ENCODE measurements around the gene B4GALT3.
A peak's percentile ranks its signal among the peaks of the same experiment; 100 is the strongest.

Gene B4GALT3

GRCh38 chr1:161197560-161198193, 20.4 kb upstream of the B4GALT3 start:
- H3K27me3 ChIP-seq (ENCODE audit: insufficient read depth, low read length), result no peaks in the 10 kb centered on the region
- peaks cover 6% of the 10 kb centered on the region for H3K79me2 ChIP-seq (ENCODE audit: control insufficient read depth, insufficient read depth, low read length, poor library complexity)
- no peak for DNase-seq
- no peak overlapping the region for H3K14ac ChIP-seq (ENCODE audit: low read length)
- H3K27ac ChIP-seq (ENCODE audit: low read depth, low read length), result no peak overlapping the region
- peaks cover 14% of the 10 kb centered on the region for H3K79me1 ChIP-seq (ENCODE audit: low read length)
- no peak overlapping the region for H2AK5ac ChIP-seq (ENCODE audit: low read length)
- no peaks in the 10 kb centered on the region for H3K36me3 ChIP-seq (ENCODE audit: control insufficient read depth in 1 of 2, insufficient read depth in 2 of 2, low read length in 2 of 2)
- H3K4me1 ChIP-seq (ENCODE audit: control insufficient read depth in 1 of 2, insufficient read depth in 2 of 2, low read length in 2 of 2), result peaks cover 24 to 27% of the 10 kb centered on the region in 2 experiments
- H4K12ac ChIP-seq (ENCODE audit: low read depth, low read length), result no peak overlapping the region
- H2BK12ac ChIP-seq (ENCODE audit: low read length), result no peak overlapping the region
- no peak overlapping the region for H3K9ac ChIP-seq (ENCODE audit: low read length)
- no peak overlapping the region for H3K18ac ChIP-seq (ENCODE audit: low read length)
- no peak overlapping the region for H2BK120ac ChIP-seq (ENCODE audit: insufficient read depth, low read length, poor library complexity)
- H4K8ac ChIP-seq (ENCODE audit: low read depth, low read length), result no peak overlapping the region
- H3K4me2 ChIP-seq (ENCODE audit: low read length), result no peak overlapping the region
- WGBS (ENCODE audit: extremely low coverage, insufficient coverage, insufficient read length), result no CpG with 5 or more reads among the region's 11 CpGs
- no peak overlapping the region for H2AFZ ChIP-seq (ENCODE audit: insufficient read depth, low read length, poor library complexity)
- no peak overlapping the region for H3K23ac ChIP-seq (ENCODE audit: low read length)
- H2BK5ac ChIP-seq (ENCODE audit: low read depth, low read length, poor library complexity), result no peak overlapping the region
- H3K4me3 ChIP-seq (ENCODE audit: low read depth, low read length), result no peak overlapping the region
- no peak overlapping the region for H4K91ac ChIP-seq (ENCODE audit: low read depth, low read length)
- no peak overlapping the region for H3K4ac ChIP-seq (ENCODE audit: low read depth, low read length)
- H3K9me3 ChIP-seq (ENCODE audit: insufficient read depth, low read depth, low read length), result no peaks in the 10 kb centered on the region

GRCh38 chr1:161196521-161197451, 19.5 kb upstream of the B4GALT3 start:
- H3K23ac ChIP-seq (ENCODE audit: low read length), result no peak overlapping the region
- no peak overlapping the region for H2AK5ac ChIP-seq (ENCODE audit: low read length)
- no peak overlapping the region for H3K9ac ChIP-seq (ENCODE audit: low read length)
- H3K4me2 ChIP-seq (ENCODE audit: low read length), result no peak overlapping the region
- H3K27ac ChIP-seq (ENCODE audit: low read depth, low read length), result no peak overlapping the region
- WGBS (ENCODE audit: extremely low coverage, insufficient coverage, insufficient read length), result no CpG with 5 or more reads among the region's 27 CpGs
- H3K79me2 ChIP-seq (ENCODE audit: control insufficient read depth, insufficient read depth, low read length, poor library complexity), result peaks cover 2% of the 10 kb centered on the region
- H3K9me3 ChIP-seq (ENCODE audit: insufficient read depth, low read depth, low read length), result no peaks in the 10 kb centered on the region
- no peak overlapping the region for H2BK12ac ChIP-seq (ENCODE audit: low read length)
- peaks cover 7% of the 10 kb centered on the region for H3K79me1 ChIP-seq (ENCODE audit: low read length)
- peak overlapping the region; percentile 2 for H4K12ac ChIP-seq (ENCODE audit: low read depth, low read length)
- no peak overlapping the region for H2BK5ac ChIP-seq (ENCODE audit: low read depth, low read length, poor library complexity)
- no peak overlapping the region for H2BK120ac ChIP-seq (ENCODE audit: insufficient read depth, low read length, poor library complexity)
- no peak overlapping the region for H3K4me3 ChIP-seq (ENCODE audit: low read depth, low read length)
- no peaks in the 10 kb centered on the region for H3K36me3 ChIP-seq (ENCODE audit: control insufficient read depth in 1 of 2, insufficient read depth in 2 of 2, low read length in 2 of 2)
- DNase-seq, result no peak
- H3K27me3 ChIP-seq (ENCODE audit: insufficient read depth, low read length), result no peaks in the 10 kb centered on the region
- H4K91ac ChIP-seq (ENCODE audit: low read depth, low read length), result no peak overlapping the region
- no peak overlapping the region for H3K14ac ChIP-seq (ENCODE audit: low read length)
- H3K4me1 ChIP-seq (ENCODE audit: control insufficient read depth in 1 of 2, insufficient read depth in 2 of 2, low read length in 2 of 2), result peaks cover 24 to 26% of the 10 kb centered on the region in 2 experiments
- no peak overlapping the region for H3K4ac ChIP-seq (ENCODE audit: low read depth, low read length)
- H2AFZ ChIP-seq (ENCODE audit: insufficient read depth, low read length, poor library complexity), result no peak overlapping the region
- H4K8ac ChIP-seq (ENCODE audit: low read depth, low read length), result peak overlapping the region; percentile 1
- no peak overlapping the region for H3K18ac ChIP-seq (ENCODE audit: low read length)

GRCh38 chr1:161196111-161196510, 18.8 kb upstream of the B4GALT3 start:
- no peak overlapping the region for H3K18ac ChIP-seq (ENCODE audit: low read length)
- H3K14ac ChIP-seq (ENCODE audit: low read length), result no peak overlapping the region
- H2BK120ac ChIP-seq (ENCODE audit: insufficient read depth, low read length, poor library complexity), result no peak overlapping the region
- no peak overlapping the region for H3K4me2 ChIP-seq (ENCODE audit: low read length)
- no peak overlapping the region for H4K91ac ChIP-seq (ENCODE audit: low read depth, low read length)
- H4K8ac ChIP-seq (ENCODE audit: low read depth, low read length), result no peak overlapping the region
- no peaks in the 10 kb centered on the region for H3K9me3 ChIP-seq (ENCODE audit: insufficient read depth, low read depth, low read length)
- H3K4me3 ChIP-seq (ENCODE audit: low read depth, low read length), result no peak overlapping the region
- no peak overlapping the region for H4K12ac ChIP-seq (ENCODE audit: low read depth, low read length)
- no peaks in the 10 kb centered on the region for H3K36me3 ChIP-seq (ENCODE audit: control insufficient read depth in 1 of 2, insufficient read depth in 2 of 2, low read length in 2 of 2)
- no peak overlapping the region for H2BK5ac ChIP-seq (ENCODE audit: low read depth, low read length, poor library complexity)
- no peak overlapping the region for H2AFZ ChIP-seq (ENCODE audit: insufficient read depth, low read length, poor library complexity)
- H2BK12ac ChIP-seq (ENCODE audit: low read length), result no peak overlapping the region
- peaks cover 18 to 19% of the 10 kb centered on the region in 2 experiments for H3K4me1 ChIP-seq (ENCODE audit: control insufficient read depth in 1 of 2, insufficient read depth in 2 of 2, low read length in 2 of 2)
- H3K27me3 ChIP-seq (ENCODE audit: insufficient read depth, low read length), result no peaks in the 10 kb centered on the region
- no peak overlapping the region for H3K23ac ChIP-seq (ENCODE audit: low read length)
- H2AK5ac ChIP-seq (ENCODE audit: low read length), result no peak overlapping the region
- WGBS (ENCODE audit: extremely low coverage, insufficient coverage, insufficient read length), result no CpG with 5 or more reads among the region's 7 CpGs
- H3K9ac ChIP-seq (ENCODE audit: low read length), result no peak overlapping the region
- no peak overlapping the region for H3K4ac ChIP-seq (ENCODE audit: low read depth, low read length)
- H3K79me1 ChIP-seq (ENCODE audit: low read length), result peaks cover 6% of the 10 kb centered on the region
- no peak overlapping the region for H3K27ac ChIP-seq (ENCODE audit: low read depth, low read length)
- peaks cover 2% of the 10 kb centered on the region for H3K79me2 ChIP-seq (ENCODE audit: control insufficient read depth, insufficient read depth, low read length, poor library complexity)
- DNase-seq, result no peak

GRCh38 chr1:161195171-161195570, 17.9 kb upstream of the B4GALT3 start:
- no peak overlapping the region for H3K18ac ChIP-seq (ENCODE audit: low read length)
- H3K79me1 ChIP-seq (ENCODE audit: low read length), result peaks cover 2% of the 10 kb centered on the region
- no peak overlapping the region for H3K4me3 ChIP-seq (ENCODE audit: low read depth, low read length)
- WGBS (ENCODE audit: extremely low coverage, insufficient coverage, insufficient read length), result no CpG with 5 or more reads among the region's 4 CpGs
- H2AK5ac ChIP-seq (ENCODE audit: low read length), result no peak overlapping the region
- peaks cover 2% of the 10 kb centered on the region for H3K79me2 ChIP-seq (ENCODE audit: control insufficient read depth, insufficient read depth, low read length, poor library complexity)
- no peak overlapping the region for H3K9ac ChIP-seq (ENCODE audit: low read length)
- no peak for DNase-seq
- no peak overlapping the region for H4K12ac ChIP-seq (ENCODE audit: low read depth, low read length)
- no peak overlapping the region for H2BK12ac ChIP-seq (ENCODE audit: low read length)
- H3K27ac ChIP-seq (ENCODE audit: low read depth, low read length), result no peak overlapping the region
- H2BK5ac ChIP-seq (ENCODE audit: low read depth, low read length, poor library complexity), result no peak overlapping the region
- H3K4ac ChIP-seq (ENCODE audit: low read depth, low read length), result no peak overlapping the region
- H2AFZ ChIP-seq (ENCODE audit: insufficient read depth, low read length, poor library complexity), result no peak overlapping the region
- no peak overlapping the region for H3K14ac ChIP-seq (ENCODE audit: low read length)
- no peaks in the 10 kb centered on the region for H3K27me3 ChIP-seq (ENCODE audit: insufficient read depth, low read length)
- no peak overlapping the region for H3K23ac ChIP-seq (ENCODE audit: low read length)
- no peak overlapping the region for H4K91ac ChIP-seq (ENCODE audit: low read depth, low read length)
- H3K36me3 ChIP-seq (ENCODE audit: control insufficient read depth in 1 of 2, insufficient read depth in 2 of 2, low read length in 2 of 2), result no peaks in the 10 kb centered on the region
- H2BK120ac ChIP-seq (ENCODE audit: insufficient read depth, low read length, poor library complexity), result no peak overlapping the region
- no peaks in the 10 kb centered on the region for H3K9me3 ChIP-seq (ENCODE audit: insufficient read depth, low read depth, low read length)
- H3K4me2 ChIP-seq (ENCODE audit: low read length), result no peak overlapping the region
- peaks cover 13 to 15% of the 10 kb centered on the region in 2 experiments for H3K4me1 ChIP-seq (ENCODE audit: control insufficient read depth in 1 of 2, insufficient read depth in 2 of 2, low read length in 2 of 2)
- no peak overlapping the region for H4K8ac ChIP-seq (ENCODE audit: low read depth, low read length)

Measured in trophoblast cell (in vitro differentiated cells and primary cell).